ENCODE results near the gene ACBD6. TPM values are rescaled to one million over a fixed set of nuclear protein-coding genes. Genes with fewer than 3 reads are reported as not detected.
A peak's percentile ranks its signal among the peaks of the same experiment; 100 is the strongest.

The ACBD6 gene
- total RNA-seq, 3 donors from 2014 or later = 42.6 to 50.1 (median 48.8) TPM

- Histone ChIP-seq H3K9me3 (no peaks in the 10 kb centered on the region), H3K4me3 (no peak overlapping the region), H3K36me3 (no peaks in the 10 kb centered on the region), H3K27me3 (no peaks in the 10 kb centered on the region), H3K27ac (peak overlapping the region; percentile 1 to 70), H3K4me1 (no peaks in the 10 kb centered on the region)
- TF ChIP-seq POLR2A (IDR thresholded peaks at IDR 0.05) (no peak), POLR2AphosphoS5 (IDR thresholded peaks at IDR 0.05) (no peak), CTCF (IDR thresholded peaks at IDR 0.05) (no peak)
- no peak for DNase-seq (ENCODE audit: low spot score in 2 of 2)
- intact Hi-C loops (cut with DNase I; ENCODE audit: low total_unique reads) = loop anchor here (10.0 kb wide), 1 partner anchor 1886 kb away; no protein-coding TSS in a partner anchor
These were observed 36.8 kb upstream of the ACBD6 start for GRCh38 chr1:180539136-180539535.

- TF ChIP-seq POLR2A (IDR thresholded peaks at IDR 0.05) (no peak), CTCF (IDR thresholded peaks at IDR 0.05) (no peak)
- H3K36me3 ChIP-seq = no peaks in the 10 kb centered on the region
- no peaks in the 10 kb centered on the region for H3K9me3 ChIP-seq
- no peak for DNase-seq (ENCODE audit: low spot score in 2 of 2)
- H3K4me3 ChIP-seq = no peak overlapping the region
- no peak overlapping the region for H3K27ac ChIP-seq
- intact Hi-C loops (cut with DNase I; ENCODE audit: low total_unique reads) = loop anchor here (10.0 kb wide), 1 partner anchor 1888 kb away; no protein-coding TSS in a partner anchor
- H3K4me1 ChIP-seq = no peaks in the 10 kb centered on the region
- no peaks in the 10 kb centered on the region for H3K27me3 ChIP-seq
These were observed 34.5 kb upstream of the ACBD6 start for GRCh38 chr1:180536821-180537372.

- Histone ChIP-seq H3K9me3 (no peaks in the 10 kb centered on the region), H3K4me3 (no peak overlapping the region), H3K4me1 (no peaks in the 10 kb centered on the region), H3K27ac (no peak overlapping the region), H3K36me3 (no peaks in the 10 kb centered on the region), H3K27me3 (no peaks in the 10 kb centered on the region)
- intact Hi-C loops (cut with DNase I; ENCODE audit: low total_unique reads) = loop anchor here (10.0 kb wide), 1 partner anchor 1889 kb away; no protein-coding TSS in a partner anchor
- DNase-seq (ENCODE audit: low spot score in 2 of 2) = no peak
- no peak for TF ChIP-seq POLR2AphosphoS5 (IDR thresholded peaks at IDR 0.05)
- no peak for TF ChIP-seq CTCF (IDR thresholded peaks at IDR 0.05)
- TF ChIP-seq POLR2A (IDR thresholded peaks at IDR 0.05) = no peak
These were observed 33.1 kb upstream of the ACBD6 start for GRCh38 chr1:180535418-180535999.

GRCh38 chr1:180534214-180534613 is 31.8 kb upstream of the ACBD6 start:
- Histone ChIP-seq H3K9me3 (no peaks in the 10 kb centered on the region), H3K36me3 (no peaks in the 10 kb centered on the region), H3K4me1 (no peaks in the 10 kb centered on the region), H3K27me3 (no peaks in the 10 kb centered on the region), H3K27ac (no peak overlapping the region), H3K4me3 (no peak overlapping the region)
- intact Hi-C loops (cut with DNase I; ENCODE audit: low total_unique reads) = loop anchor here (10.0 kb wide), 1 partner anchor 1891 kb away; no protein-coding TSS in a partner anchor
- TF ChIP-seq POLR2AphosphoS5 (IDR thresholded peaks at IDR 0.05) (no peak), CTCF (IDR thresholded peaks at IDR 0.05) (no peak), POLR2A (IDR thresholded peaks at IDR 0.05) (no peak)
- DNase-seq (ENCODE audit: low spot score in 2 of 2) = no peak

- H3K27ac ChIP-seq = no peak overlapping the region
- intact Hi-C loops (cut with DNase I; ENCODE audit: low total_unique reads) = loop anchor here (10.0 kb wide), 1 partner anchor 1891 kb away; no protein-coding TSS in a partner anchor
- TF ChIP-seq CTCF (IDR thresholded peaks at IDR 0.05) (peak; percentile 29 to 72 (median 42)), POLR2AphosphoS5 (IDR thresholded peaks at IDR 0.05) (no peak)
- no peaks in the 10 kb centered on the region for H3K36me3 ChIP-seq
- no peaks in the 10 kb centered on the region for H3K27me3 ChIP-seq
- no peaks in the 10 kb centered on the region for H3K9me3 ChIP-seq
- H3K4me1 ChIP-seq = no peaks in the 10 kb centered on the region
- no peak overlapping the region for H3K4me3 ChIP-seq
- DNase-seq (ENCODE audit: low spot score in 2 of 2) = peak in 1 of 2 donors; percentile 63
These were observed 31.1 kb upstream of the ACBD6 start for GRCh38 chr1:180533266-180533987.

Data from breast epithelium (tissue), 4 donors.